Suprapubic skin (tissue), 3 donors: Measurements from ENCODE around the gene TBC1D24.

Experiments used
- CTCF ChIP-seq, 2 donors: fragments of 200-600 bp in 1 of 2; fragments of 450-650 bp in 1 of 2; sonication (generic) in 1 of 2; IDR thresholded peaks; one replicate each; pipeline ENCODE4 v1.5.1; 2016 to 2019; ENCODE audit warnings: antibody characterized with exemption in 2 of 2, mild to moderate bottlenecking in 1 of 2, moderate library complexity in 1 of 2
- EP300 ChIP-seq: sonication (generic); formaldehyde crosslinking; IDR thresholded peaks from one replicate; pipeline ENCODE4 v1.6.1; 2017; ENCODE audit warnings: antibody characterized with exemption

- TF ChIP-seq CTCF (IDR thresholded peaks at IDR 0.05) (no peak), EP300 (no peak)
Measured at GRCh38 chr16:2451851-2452320, 23.0 kb upstream of the TBC1D24 start.
